ENCODE measurements around the gene AGBL5. TPM values are rescaled to one million over a fixed set of nuclear protein-coding genes. Genes with fewer than 3 reads are reported as not detected.
A peak's percentile ranks its signal among the peaks of the same experiment; 100 is the strongest.
"Not testable (repeated sequence)": the region's sequence is repeated elsewhere in the genome, so short reads cannot be mapped to it uniquely, and the experiment has no call there.

The AGBL5 gene
- total RNA-seq, 1 experiment from 2014 or later = 68.2 TPM

DNA sequence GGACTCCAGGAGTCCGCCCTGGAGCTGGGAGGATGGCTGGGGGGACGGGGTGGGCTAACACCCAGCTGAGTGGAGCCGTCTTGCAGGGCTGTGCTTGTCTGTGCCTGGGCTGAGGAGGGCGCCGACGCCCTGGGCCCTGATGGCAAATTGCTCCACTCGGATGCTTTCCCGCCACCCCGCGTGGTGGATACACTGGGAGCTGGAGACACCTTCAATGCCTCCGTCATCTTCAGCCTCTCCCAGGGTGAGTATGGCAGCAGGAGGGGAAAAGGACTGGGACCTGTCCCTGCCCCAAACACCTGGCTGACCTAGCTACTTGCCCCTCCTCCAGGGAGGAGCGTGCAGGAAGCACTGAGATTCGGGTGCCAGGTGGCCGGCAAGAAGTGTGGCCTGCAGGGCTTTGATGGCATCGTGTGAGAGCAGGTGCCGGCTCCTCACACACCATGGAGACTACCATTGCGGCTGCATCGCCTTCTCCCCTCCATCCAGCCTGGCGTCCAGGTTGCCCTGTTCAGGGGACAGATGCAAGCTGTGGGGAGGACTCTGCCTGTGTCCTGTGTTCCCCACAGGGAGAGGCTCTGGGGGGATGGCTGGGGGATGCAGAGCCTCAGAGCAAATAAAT, 48.0 kb downstream of the AGBL5 start:
- DNase-seq (ENCODE audit: low spot score) = no peak
- in situ Hi-C loops (cut with HindIII; ENCODE audit: low sequenced_read_pairs) = no loop called here

DNA sequence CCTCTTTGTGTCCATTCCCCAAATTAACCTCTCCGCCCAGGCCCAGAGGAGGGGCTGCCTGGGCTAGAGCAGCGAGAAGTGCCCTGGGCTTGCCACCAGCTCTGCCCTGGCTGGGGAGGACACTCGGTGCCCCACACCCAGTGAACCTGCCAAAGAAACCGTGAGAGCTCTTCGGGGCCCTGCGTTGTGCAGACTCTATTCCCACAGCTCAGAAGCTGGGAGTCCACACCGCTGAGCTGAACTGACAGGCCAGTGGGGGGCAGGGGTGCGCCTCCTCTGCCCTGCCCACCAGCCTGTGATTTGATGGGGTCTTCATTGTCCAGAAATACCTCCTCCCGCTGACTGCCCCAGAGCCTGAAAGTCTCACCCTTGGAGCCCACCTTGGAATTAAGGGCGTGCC, 48.6 kb downstream of the AGBL5 start:
- DNase-seq (ENCODE audit: low spot score) = no peak
- in situ Hi-C loops (cut with HindIII; ENCODE audit: low sequenced_read_pairs) = no loop called here

DNA sequence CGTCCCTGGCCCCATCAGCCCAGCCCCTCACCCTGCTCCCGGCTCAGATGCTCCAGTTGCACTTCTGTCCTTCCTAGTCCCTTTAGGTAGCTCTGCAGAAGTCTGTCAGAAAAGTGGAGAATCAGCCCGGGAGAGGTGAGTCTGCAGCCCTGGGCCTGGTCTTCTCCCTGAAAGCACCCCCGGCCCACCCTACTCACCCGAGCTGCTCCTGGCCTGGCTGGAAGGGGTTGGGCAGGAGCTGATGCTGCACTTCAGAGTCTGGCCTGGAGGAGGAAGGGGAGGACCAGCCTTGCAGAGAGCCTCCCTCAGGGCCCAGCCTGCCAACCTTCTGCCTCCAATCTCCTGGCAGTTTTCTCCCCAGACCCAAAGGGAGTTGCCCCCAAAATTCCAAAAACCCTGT, 50.9 kb downstream of the AGBL5 start:
- in situ Hi-C loops (cut with HindIII; ENCODE audit: low sequenced_read_pairs) = no loop called here
- DNase-seq (ENCODE audit: low spot score) = no peak

DNA sequence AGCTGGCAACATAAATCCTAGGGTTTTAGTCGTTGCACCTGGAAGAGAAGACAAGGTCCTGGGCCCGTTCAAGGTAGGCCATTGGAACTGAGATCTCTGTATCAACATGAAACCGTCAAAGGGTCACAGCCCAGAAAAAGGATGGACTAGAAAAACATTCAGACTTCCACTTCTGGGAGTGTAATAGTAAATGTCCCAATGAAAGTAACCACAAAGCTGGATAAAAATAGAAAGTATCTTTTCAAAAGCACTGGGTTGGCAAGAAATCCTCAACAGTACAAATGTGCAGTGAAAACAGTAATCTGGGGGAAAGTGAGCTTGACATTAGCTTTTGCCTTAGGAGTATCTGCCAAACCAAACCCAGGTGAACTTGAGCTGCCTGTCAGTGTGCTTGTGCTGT, 54.5 kb downstream of the AGBL5 start:
- no peak for DNase-seq (ENCODE audit: low spot score)
- in situ Hi-C loops (cut with HindIII; ENCODE audit: low sequenced_read_pairs) = no loop called here

DNA sequence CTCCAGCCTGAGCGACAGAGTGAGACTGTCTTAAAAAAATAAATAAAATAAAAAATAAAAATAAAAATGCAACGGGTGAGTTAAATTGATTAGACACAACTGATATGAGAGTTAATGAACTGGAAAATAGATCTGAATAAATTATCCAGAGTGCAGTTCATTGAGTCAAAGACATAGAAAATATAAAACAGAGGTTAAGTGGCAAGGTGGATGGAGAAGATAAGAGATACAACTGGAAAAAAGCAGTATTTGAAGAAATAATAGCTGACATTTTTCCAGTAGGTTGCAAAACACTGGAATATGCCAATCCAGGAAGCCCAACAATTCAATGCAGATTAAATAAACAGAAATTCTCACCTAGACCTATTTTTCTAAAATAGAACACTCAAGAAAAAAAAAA, 56.8 kb downstream of the AGBL5 start:
- in situ Hi-C loops (cut with HindIII; ENCODE audit: low sequenced_read_pairs) = no loop called here

DNA sequence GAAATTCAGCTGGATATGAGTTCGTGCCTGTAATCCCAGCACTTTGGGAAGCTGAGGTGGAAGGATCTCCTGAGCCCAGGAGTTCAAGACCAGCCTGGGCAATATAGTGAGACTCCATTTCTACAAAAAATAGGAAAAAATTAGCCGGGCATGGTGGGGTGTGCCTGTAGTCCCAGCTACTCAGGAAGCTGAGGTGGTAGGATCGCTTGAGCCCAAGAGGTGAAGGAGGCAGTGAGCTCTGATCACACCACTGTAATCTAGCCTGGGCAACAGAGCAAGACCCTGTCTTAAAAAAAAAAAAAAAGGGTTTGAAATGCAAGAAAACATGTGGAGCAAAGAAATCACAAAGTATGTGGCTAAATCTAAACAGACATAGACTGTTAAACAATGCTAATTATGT, 57.6 kb downstream of the AGBL5 start:
- no peak for DNase-seq (ENCODE audit: low spot score)
- in situ Hi-C loops (cut with HindIII; ENCODE audit: low sequenced_read_pairs) = no loop called here

More for the DNA sequence above, 56.8 kb downstream of the AGBL5 start:
- no peak for DNase-seq (ENCODE audit: low spot score)

DNA sequence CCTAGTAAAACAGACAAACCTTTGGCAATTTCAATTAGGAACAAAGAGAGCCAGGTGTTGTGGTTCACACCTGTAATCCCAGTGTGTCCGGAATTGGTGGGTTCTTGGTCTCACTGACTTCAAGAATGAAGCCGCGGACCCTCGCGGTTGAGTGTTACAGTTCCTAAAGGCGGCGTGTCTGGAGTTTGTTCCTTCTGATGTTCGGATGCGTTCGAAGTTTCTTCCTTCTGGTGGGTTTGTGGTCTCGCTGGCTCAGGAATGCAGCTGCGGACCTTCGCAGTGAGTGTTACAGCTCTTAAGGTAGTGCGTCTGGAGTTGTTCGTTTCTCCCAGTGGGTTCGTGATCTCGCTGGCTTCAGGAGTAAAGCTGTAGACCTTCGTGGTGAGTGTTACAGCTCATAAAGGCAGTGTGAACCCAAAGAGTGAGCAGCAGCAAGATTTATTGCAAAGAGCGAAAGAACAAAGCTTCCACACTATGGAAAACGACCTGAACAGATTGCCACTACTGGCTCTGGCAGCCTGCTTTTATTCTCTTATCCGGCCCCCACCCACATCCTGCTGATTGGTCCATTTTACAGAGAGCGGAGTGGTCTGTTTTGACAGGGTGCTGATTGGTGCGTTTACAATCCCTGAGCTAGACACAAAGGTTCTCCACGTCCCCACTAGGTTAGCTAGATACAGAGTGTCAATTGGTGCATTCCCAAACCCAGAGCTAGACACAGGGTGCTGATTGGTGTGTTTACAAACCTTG, 59.3 kb downstream of the AGBL5 start:
- DNase-seq (ENCODE audit: low spot score); in situ Hi-C loops (cut with HindIII; ENCODE audit: low sequenced_read_pairs): not testable (repeated sequence)

DNA sequence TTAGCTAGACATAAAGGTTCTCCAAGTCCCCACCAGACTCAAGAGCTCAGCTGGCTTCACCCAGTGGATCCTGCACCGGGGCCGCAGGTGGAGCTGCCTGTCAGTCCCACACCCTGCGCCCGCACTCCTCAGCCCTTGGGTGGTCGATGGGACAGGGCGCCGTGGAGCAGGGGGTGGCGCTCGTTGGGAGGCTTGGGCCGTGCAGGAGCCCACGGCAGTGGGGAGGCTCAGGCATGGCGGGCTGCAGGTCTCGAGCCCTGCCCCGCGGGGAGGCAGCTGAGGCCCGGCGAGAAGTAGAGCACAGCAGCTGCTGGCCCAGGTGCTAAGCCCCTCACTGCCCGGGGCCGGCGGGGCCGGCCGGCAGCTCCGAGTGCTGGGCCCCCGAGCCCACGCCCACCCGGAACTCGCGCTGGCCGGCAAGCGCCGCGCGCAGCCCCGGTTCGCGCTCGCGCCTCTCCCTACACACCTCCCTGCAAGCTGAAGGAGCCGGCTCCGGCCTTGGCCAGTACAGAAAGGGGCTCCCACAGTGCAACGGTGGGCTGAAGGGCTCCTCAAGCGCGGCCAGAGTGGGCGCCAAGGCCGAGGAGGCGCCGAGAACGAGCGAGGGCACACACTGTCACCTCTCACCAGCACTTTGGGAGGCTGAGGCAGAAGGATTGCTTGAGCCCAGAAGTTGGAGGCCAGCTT, 60.1 kb downstream of the AGBL5 start:
- in situ Hi-C loops (cut with HindIII; ENCODE audit: low sequenced_read_pairs) = not testable (repeated sequence)

DNA sequence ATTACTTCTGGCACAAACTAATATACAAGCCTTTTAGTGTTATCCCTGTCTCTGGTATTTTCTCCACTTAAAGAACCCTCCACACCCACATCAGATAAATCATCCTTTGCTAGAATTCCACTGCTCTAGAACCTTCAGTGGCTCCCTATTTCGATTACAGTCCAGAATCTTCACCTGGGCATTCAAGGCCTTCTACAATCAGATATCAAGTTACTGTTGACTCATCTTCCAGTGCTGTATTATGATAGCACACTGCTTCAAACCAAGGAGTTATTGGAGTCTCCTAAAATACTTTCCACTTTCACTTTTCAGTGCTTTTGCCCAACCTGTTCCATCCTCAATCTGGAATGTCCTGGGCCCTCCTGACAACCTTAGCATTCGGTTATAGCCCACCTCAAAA, 64.1 kb downstream of the AGBL5 start:
- in situ Hi-C loops (cut with HindIII; ENCODE audit: low sequenced_read_pairs) = no loop called here
- no peak for DNase-seq (ENCODE audit: low spot score)

More for the DNA sequence above, 60.1 kb downstream of the AGBL5 start:
- DNase-seq (ENCODE audit: low spot score) = not testable (repeated sequence)

DNA sequence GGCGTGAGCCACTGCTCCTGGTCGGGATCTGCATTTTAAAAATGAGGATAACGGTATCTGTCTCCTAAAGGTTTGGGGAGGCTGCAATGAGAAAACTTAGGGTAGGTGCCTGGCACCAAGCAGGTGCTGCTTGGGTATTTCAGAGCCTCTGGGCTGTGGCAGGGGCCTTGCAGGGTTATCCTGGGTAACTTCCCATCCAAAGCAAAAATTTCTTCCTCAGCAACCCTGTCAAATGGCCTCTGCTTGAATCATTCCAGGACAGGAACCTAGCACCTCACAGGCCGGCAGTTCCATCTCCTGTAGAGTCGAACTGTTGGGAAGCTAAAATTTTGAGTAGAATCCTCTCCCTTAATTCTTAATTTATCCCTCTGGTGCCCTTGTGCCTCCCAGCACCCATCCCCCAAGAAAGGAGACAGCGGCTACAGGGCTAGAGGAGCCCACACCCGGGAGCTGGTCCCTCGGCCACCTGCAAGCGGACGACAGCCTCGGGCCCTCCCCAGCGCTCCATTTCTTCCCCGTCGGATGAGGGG, 66.6 kb downstream of the AGBL5 start:
- DNase-seq (ENCODE audit: low spot score) = peak; percentile 50
- in situ Hi-C loops (cut with HindIII; ENCODE audit: low sequenced_read_pairs) = no loop called here

DNA sequence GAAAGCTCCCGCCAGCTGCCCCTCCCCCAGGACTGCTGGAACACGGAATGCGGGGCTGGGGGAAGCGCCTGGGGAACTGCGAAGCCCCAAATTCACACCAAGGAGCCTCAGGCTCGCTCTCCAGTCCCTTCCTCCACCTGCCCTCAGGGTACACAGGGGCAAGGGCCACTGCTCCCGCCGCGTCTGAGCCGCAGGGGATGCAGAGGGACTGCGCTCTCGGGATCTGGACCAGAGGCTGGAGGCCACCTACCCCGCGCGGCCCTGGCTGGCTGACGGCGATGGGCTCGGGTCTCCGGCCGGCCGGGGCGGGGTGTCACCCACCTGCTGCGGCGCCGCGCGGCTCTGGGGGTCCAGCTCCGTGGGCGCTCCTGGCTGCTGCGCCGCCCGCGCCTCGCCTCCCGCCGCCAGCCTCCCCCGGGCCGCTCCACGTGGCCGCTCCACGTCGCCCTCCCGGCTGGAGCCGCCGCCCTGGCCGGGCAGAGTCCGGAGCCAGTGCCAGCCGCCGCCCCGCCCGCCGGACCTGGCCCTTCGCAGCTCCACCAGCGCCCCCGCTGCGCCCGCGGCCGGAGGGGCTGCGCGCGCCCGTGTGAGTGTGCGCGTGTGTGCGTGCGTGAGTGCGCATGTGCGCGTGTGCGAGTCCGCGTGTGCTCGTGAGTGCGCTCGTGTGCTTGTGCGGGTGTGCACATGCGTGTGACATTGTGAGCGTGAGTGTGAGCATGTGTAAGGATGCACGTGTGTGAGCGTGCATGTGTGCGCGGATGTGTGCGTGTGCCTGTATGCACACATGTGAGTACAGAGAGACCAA, 67.3 kb downstream of the AGBL5 start, which contains the start of gene CGREF1:
TSS of gene CGREF1 (minus strand) at position 604 of the 805 bp plus-strand sequence. CDS start 14,762 bp downstream, outside the sequence.
- in situ Hi-C loops (cut with HindIII; ENCODE audit: low sequenced_read_pairs) = no loop called here
- peak; percentile 68 for DNase-seq (ENCODE audit: low spot score)

DNA sequence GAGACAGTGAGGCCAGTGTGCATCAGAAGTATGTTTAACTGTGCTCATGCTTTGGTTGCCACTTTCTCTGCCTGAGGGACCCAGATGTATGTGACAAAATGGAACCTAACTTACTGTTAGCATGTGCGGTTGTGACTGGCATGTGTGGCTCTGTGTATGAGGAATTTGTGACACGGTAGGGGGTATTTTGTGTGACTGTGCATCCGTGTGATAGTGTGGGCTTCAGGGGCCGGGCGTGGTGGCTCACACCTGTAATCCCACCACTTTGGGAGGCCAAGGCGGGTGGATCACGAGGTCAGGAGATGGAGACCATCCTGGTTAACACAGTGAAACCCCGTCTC, 67.8 kb downstream of the AGBL5 start:
- in situ Hi-C loops (cut with HindIII; ENCODE audit: low sequenced_read_pairs); DNase-seq (ENCODE audit: low spot score): not testable (repeated sequence)

Other genes with a start within 250 kb of the AGBL5 start
- gene DPYSL5, start 203.5 kb upstream of the AGBL5 start, total RNA-seq (2014; rRNA removed; shearing (Covaris generic)) = 4.4 and 4.8 TPM in 2 replicates
- 2.3 and 4.2 TPM in 2 replicates for gene MAPRE3, start 81.0 kb upstream of the AGBL5 start, total RNA-seq (2014; rRNA removed; shearing (Covaris generic))
- gene TMEM214, start 18.7 kb upstream of the AGBL5 start, total RNA-seq (2014; rRNA removed; shearing (Covaris generic)) = 34.7 and 37.0 TPM in 2 replicates
- gene OST4, start 20.0 kb downstream of the AGBL5 start, total RNA-seq (2014; rRNA removed; shearing (Covaris generic)) = 339 and 392 TPM in 2 replicates
- 2.3 and 3.9 TPM in 2 replicates for gene EMILIN1, start 26.9 kb downstream of the AGBL5 start, total RNA-seq (2014; rRNA removed; shearing (Covaris generic))
- gene KHK, start 35.1 kb downstream of the AGBL5 start, total RNA-seq (2014; rRNA removed; shearing (Covaris generic)) = 2.4 and 7.3 TPM in 2 replicates
- 1.3 and 11.3 TPM in 2 replicates for gene CGREF1, start 67.5 kb downstream of the AGBL5 start, total RNA-seq (2014; rRNA removed; shearing (Covaris generic))
- 0.43 TPM in 1 of 2 replicates, not detected in the other for gene ABHD1, start 72.1 kb downstream of the AGBL5 start, total RNA-seq (2014; rRNA removed; shearing (Covaris generic))
- gene PREB, start 83.0 kb downstream of the AGBL5 start, total RNA-seq (2014; rRNA removed; shearing (Covaris generic)) = 89.5 and 92.2 TPM in 2 replicates
- gene PRR30, start 87.7 kb downstream of the AGBL5 start, total RNA-seq (2014; rRNA removed; shearing (Covaris generic)) = not detected in 2 replicates
- not detected in 2 replicates for gene TCF23, start 97.3 kb downstream of the AGBL5 start, total RNA-seq (2014; rRNA removed; shearing (Covaris generic))
- gene ATRAID, start 160.4 kb downstream of the AGBL5 start, total RNA-seq (2014; rRNA removed; shearing (Covaris generic)) = 130 and 164 TPM in 2 replicates
- gene SLC5A6, start 160.6 kb downstream of the AGBL5 start, total RNA-seq (2014; rRNA removed; shearing (Covaris generic)) = 53.8 and 60.0 TPM in 2 replicates
- gene CAD, start 165.7 kb downstream of the AGBL5 start, total RNA-seq (2014; rRNA removed; shearing (Covaris generic)) = 52.3 and 69.6 TPM in 2 replicates
- 1.3 and 2.6 TPM in 2 replicates for gene SLC30A3, start 211.4 kb downstream of the AGBL5 start, total RNA-seq (2014; rRNA removed; shearing (Covaris generic))
- gene DNAJC5G, start 223.8 kb downstream of the AGBL5 start, total RNA-seq (2014; rRNA removed; shearing (Covaris generic)) = not detected in 2 replicates
- not detected in 2 replicates for gene TRIM54, start 230.8 kb downstream of the AGBL5 start, total RNA-seq (2014; rRNA removed; shearing (Covaris generic))